Astrocyte of the cerebellum (primary cell): ENCODE data around the gene STPG2.

ENCODE experiments used
- DNase-seq: peaks from one replicate; pipeline ENCODE4 v3.0.0-alpha.2; 2011; ENCODE audit warnings: low read depth
- H3K4me3 ChIP-seq: 2 replicates; pipeline ENCODE4 v1.5.1; 2011; ENCODE audit warnings: mild to moderate bottlenecking, low read depth, low read length, moderate library complexity
- CTCF ChIP-seq: IDR thresholded peaks from 2 replicates; pipeline ENCODE4 v1.5.1; 2012; ENCODE audit warnings: low read length, low read depth, moderate library complexity, mild to moderate bottlenecking; ENCODE audit errors: missing control alignments
- in situ Hi-C: cut with HindIII; loops from 2 replicates; pipeline ENCODE4 v1.10.0; 2017; ENCODE audit warnings: low sequenced_read_pairs

Gene STPG2

GRCh38 chr4:98126141-98126540 lies 17.1 kb downstream of the STPG2 start:
- in situ Hi-C loops: no loop called here
- no peak for DNase-seq
- no peak for TF ChIP-seq CTCF
- no peak overlapping the region for H3K4me3 ChIP-seq

GRCh38 chr4:98125585-98125984 lies 17.7 kb downstream of the STPG2 start:
- in situ Hi-C loops: no loop called here
- no peak for DNase-seq
- TF ChIP-seq CTCF: no peak
- H3K4me3 ChIP-seq: no peak overlapping the region

- in situ Hi-C loops: no loop called here
- TF ChIP-seq CTCF: no peak
- DNase-seq: no peak
Observed at GRCh38 chr4:98117363-98117762, 25.9 kb downstream of the STPG2 start.

GRCh38 chr4:98113012-98113411 lies 30.3 kb downstream of the STPG2 start:
- no peak overlapping the region for H3K4me3 ChIP-seq
- DNase-seq: peak; percentile 3
- in situ Hi-C loops: no loop called here
- peak; percentile 25 for TF ChIP-seq CTCF

More at GRCh38 chr4:98117363-98117762, 25.9 kb downstream of the STPG2 start:
- no peak overlapping the region for H3K4me3 ChIP-seq

GRCh38 chr4:98110929-98111328 lies 32.3 kb downstream of the STPG2 start:
- in situ Hi-C loops: no loop called here
- DNase-seq: no peak
- no peak for TF ChIP-seq CTCF

GRCh38 chr4:98110214-98110613 lies 33.1 kb downstream of the STPG2 start:
- no peak overlapping the region for H3K4me3 ChIP-seq
- in situ Hi-C loops: no loop called here
- TF ChIP-seq CTCF: no peak
- DNase-seq: no peak

More at GRCh38 chr4:98110929-98111328, 32.3 kb downstream of the STPG2 start:
- no peak overlapping the region for H3K4me3 ChIP-seq

GRCh38 chr4:98102660-98103059 lies 40.6 kb downstream of the STPG2 start:
- no peak overlapping the region for H3K4me3 ChIP-seq
- no peak for DNase-seq
- TF ChIP-seq CTCF: no peak
- in situ Hi-C loops: no loop called here
